ENCODE measurements around the gene PIP5K1C.

DNA sequence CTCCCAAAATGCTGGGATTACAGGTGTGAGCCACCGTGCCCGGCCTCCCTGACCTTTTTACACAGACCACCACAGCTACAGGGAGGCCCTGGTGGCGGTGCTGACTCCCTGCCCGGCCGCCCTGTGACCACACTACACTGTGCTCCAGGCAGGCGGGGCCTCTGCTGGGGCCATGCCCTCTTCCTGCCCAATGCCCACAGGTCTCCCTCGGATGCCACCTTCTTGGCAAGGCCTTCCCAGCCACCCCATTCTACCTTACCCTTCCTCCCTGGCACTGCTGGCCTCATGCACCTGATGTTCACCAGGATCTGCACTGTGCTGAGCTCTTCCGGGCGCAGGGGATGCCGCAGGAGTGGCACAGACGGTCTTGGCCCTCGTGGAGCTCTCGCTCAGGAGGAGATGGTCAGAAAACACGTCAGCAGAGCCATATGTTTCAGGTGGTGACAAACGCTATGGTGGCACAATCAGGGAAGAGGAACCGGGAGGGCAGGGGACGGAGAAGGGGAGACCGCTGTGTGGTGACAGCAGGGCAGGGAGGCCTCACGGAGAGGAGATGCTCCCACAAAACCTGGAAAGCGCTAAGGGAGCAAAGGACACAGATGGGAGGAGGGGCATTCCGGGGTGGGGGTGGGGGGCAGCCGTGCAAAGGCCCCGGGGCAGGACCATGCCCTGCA lies 4.1 kb downstream of the PIP5K1C start:
- TF ChIP-seq, protein P1, sequence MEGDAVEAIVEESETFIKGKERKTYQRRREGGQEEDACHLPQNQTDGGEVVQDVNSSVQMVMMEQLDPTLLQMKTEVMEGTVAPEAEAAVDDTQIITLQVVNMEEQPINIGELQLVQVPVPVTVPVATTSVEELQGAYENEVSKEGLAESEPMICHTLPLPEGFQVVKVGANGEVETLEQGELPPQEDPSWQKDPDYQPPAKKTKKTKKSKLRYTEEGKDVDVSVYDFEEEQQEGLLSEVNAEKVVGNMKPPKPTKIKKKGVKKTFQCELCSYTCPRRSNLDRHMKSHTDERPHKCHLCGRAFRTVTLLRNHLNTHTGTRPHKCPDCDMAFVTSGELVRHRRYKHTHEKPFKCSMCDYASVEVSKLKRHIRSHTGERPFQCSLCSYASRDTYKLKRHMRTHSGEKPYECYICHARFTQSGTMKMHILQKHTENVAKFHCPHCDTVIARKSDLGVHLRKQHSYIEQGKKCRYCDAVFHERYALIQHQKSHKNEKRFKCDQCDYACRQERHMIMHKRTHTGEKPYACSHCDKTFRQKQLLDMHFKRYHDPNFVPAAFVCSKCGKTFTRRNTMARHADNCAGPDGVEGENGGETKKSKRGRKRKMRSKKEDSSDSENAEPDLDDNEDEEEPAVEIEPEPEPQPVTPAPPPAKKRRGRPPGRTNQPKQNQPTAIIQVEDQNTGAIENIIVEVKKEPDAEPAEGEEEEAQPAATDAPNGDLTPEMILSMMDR (IDR thresholded peaks at IDR 0.05; ENCODE audit: insufficient read depth, low read depth, low read length), result no peak
- TF ChIP-seq EZH2 (IDR thresholded peaks at IDR 0.05; ENCODE audit: insufficient read depth, low read length), result no peak

Data from astrocyte (in vitro differentiated cells and primary cell).